HG02642 (cell line): ENCODE measurements around the gene TMEM204.

Experiments
- ATAC-seq: cut with Tn5 transposase; IDR thresholded peaks from one replicate; pipeline ENCODE4 v1.9.1; 2021; ENCODE audit warnings: mild to moderate bottlenecking; ENCODE audit not compliant: unreplicated experiment, poor library complexity

The TMEM204 gene

DNA sequence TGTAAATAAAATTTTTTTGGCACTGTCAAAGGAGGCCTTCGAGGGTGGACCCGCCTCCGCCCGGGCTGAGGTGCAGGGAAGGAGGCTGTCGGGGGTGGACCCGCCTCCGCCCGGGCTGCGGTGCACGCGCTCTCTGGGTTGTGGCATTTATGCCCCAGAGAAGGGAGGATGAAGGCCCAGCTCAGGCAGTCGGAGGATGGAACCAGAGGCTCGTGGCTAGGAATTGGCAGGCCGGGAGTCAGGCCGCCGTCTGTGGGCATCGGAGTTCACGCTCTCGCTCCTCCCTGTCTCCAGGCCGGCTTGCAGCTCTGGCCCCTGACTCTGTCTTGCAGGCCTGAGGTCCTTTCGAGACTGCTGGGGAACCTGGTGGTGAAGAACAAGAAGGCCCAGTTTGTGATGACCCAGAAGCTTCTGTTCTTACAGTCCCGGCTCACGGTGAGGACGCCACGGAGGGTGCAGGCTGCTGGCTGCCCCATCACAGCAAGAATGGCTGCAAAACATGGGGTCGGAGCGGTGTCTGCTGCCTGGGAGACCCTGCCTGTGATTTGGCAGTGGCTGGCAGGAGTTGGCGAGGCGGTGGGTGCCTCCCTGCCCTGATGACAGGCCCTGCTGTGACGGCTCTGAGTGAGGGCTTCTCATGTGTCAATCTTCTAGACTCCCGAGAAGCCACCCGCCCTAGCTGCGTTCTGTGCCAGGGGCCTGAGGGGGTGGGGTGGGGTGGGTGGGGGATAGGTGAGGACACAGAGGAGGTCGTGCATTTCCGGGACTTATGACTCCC is 34.4 kb upstream of the TMEM204 start:
- no peak for ATAC-seq

DNA sequence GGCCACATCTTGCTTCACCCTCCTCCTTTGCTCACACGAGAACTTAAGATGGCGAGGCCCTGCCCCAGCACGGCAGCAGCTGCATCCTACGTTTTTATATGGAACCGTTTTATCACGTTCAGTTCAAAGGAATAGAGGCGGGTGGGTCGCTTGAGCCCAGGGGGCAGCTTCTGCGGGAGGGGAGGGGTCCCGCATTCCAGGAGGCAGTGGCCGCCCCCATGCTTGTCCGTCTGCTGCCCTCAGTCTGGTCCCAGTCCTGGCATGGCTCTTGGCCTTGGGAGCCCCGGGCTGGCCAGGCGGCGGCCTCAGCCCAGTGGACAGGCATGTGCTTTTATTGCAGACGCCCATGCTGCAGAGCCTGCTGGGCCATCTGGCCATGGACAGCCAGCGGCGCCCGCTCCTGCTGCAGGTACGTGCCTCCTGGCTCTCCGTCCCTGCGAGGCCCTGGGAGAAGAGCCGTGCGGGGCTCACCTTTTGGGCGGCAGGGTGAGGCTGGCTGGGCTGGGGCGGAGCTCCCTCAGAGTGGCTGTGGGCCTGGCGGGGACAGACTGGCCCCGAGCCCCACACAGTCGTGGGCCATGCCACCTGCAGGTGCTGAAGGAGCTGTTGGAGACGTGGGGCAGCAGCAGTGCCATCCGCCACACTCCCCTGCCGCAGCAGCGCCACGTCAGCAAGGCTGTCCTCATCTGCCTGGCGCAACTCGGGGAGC is 33.6 kb upstream of the TMEM204 start:
- ATAC-seq = no peak

DNA sequence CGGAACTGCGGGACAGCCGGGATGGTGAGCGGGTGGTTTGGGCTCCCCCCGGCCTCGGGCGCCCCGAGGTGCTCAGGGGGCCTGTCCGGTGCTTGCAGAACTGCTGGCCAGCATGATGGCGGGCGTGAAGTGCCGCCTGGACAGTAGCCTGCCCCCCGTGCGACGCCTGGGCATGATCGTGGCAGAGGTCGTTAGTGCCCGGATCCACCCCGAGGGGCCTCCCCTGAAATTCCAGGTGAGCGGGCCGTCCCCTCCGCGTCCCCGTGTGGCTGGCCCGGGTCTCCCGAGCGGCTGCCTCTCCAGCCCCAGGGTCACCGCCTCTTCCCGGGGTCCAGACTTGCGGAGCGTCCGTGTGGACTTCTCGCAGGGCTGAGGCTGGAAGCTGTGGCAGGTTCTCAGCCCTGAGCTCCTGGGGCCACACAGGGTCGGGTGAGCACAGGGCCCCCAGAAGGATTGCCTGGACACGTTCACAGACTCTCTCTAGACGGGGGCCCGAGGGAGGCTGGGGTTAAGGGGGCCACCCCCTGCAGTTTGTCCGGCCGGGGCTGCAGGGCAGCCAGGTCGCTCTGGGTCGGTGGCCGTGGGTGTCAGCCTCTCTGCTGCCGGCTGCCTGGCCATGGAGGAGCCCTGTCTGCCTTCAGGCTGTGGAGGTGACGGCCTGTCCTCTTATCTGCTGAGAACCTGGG is 32.9 kb upstream of the TMEM204 start:
- ATAC-seq = no peak

DNA sequence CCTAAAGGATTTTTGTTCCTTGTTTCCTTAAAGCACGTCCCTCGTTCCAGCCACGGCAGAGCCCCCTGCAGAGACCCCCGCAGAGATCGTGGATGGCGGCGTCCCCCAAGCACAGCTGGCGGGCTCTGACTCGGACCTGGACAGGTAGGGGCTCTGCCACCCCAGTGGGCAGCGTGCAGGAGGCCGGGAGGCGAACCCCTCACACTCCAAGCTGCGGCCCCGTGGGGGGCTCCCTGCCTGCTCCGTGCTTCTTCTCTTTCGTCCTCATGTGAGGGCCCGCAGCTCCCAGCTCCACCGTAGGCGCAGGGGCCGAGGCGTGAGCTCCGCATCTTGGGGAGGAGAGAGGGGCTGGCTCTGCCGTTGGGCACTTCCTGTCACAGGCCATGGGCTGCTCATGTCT is 31.8 kb upstream of the TMEM204 start:
- no peak for ATAC-seq

DNA sequence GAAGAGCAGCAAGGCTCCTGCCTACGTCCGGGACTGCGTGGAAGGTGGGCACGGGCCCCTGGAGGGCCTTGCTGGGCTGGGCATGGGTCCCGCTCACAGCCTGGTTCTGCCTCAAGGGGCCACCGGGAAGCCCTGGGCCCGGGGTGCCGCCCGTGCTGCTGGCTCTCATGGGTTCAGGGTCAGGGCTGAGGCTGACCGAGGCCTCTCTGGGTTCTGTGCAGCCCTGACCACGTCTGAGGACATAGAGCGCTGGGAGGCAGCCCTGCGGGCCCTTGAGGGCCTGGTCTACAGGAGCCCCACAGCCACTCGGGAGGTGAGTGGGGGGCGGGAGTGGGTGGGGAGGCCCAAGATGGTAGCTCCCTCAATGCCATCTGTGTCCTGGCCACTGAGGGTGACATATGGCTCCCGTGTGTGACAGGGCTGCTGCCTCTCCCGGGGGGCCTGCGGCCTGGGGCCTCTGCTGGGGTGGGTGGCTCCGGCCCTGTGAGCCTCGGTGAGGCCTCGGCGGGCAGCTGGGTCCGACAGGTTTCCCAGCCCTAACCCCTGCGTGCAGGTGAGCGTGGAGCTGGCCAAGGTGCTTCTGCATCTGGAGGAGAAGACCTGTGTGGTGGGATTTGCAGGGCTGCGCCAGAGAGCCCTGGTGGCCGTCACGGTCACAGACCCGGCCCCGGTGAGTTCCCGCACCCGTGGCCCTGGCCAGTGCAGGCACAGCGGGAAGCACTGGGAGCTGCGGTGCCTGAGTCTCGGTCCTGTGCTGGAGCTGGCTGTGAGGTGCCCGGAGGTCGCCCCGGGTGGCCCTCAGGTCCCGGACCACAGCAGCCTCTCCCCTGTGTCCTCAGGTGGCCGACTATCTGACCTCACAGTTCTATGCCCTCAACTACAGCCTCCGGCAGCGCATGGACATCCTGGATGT is 31.1 kb upstream of the TMEM204 start:
- no peak for ATAC-seq

DNA sequence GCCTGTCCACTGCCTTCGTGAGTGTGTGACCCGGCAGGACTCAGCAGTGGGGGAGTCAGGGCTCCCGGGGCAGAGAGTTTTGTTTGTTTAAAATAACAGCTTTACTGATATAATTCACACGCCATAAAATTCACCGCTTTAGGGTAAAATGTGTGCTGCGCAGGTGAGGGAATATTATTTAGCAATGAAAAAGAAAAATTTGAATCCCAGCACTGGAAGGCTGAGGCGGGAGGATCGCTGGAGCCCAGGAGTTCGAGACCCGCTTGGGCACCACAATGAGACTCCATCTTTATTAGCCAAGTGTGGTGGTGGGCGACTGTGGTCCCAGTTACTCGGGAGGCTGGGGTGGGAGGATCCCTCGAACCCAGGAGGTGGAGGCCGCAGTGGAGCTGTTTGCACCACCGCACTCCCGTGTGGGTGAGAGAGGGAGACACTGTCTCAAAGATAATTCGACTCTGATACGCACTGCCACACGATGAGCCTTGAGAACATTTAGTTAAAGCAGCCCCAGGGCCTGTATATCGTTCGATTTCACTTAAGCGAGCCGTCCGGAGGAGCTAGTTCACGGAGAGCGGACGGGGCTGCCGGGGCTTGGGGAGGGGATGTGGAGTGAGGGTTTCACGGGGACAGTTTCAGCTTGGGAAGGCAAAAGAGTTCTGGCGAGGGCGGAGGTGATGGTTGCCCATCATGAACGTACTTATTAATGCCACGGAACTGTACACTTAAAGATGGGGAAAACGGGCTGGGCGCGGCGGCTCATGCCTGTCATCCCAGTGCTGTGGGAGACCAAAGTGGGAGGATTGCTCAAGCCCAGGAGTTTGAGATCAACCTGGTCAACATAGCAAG is 30.1 kb upstream of the TMEM204 start:
- ATAC-seq = no peak

DNA sequence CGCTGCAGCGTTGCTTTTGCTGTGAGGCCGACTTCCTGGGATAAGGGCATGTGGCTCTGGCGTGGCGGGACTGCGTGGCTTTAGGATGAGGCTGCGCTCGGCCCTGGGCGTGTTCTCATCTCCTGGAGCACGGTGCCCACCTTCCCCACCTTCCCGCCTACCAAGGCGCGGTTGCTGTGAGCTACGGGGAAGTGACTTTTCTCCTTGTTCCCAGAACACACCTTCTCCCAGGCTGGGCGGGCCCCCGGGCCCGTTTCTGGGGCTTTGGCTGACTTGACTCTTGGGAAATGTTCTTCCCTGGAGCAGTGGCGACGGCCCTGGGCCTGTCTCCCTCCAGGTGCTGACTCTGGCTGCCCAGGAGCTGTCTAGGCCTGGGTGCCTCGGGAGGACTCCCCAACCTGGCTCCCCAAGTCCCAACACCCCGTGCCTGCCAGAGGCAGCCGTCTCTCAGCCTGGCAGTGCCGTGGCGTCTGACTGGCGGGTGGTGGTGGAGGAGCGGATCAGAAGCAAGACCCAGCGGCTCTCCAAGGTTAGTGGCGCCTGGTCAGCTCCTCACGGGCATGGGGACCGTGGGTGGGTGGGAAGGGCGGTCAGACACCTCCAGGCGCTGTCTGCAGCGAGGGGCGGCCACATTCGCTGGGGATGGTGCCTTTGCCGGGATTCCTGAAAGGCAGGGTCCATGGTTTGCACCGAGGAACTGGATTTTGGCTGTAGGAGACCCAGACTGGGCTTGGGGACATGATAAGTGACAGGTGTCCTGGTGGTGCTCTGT is 28.2 kb upstream of the TMEM204 start:
- ATAC-seq = no peak

DNA sequence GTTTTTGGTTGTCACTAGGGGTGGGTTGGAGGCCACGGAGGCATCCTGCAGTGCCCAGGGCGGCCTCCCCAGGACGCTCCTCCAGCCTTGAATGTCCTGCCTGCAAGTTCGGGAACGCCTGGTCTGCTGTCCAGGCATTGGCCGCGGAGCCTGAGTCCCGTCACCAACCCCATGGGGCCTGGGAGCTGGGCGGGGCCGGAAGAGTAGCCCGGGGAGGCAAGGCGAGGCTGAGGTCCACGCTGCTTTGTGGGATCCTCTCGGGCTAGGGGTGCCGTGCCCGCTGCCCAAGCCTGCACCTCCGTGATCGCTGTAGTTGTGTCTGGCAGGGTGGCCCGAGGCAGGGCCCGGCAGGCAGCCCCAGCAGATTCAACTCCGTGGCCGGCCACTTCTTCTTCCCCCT is 27.6 kb upstream of the TMEM204 start:
- ATAC-seq = no peak

DNA sequence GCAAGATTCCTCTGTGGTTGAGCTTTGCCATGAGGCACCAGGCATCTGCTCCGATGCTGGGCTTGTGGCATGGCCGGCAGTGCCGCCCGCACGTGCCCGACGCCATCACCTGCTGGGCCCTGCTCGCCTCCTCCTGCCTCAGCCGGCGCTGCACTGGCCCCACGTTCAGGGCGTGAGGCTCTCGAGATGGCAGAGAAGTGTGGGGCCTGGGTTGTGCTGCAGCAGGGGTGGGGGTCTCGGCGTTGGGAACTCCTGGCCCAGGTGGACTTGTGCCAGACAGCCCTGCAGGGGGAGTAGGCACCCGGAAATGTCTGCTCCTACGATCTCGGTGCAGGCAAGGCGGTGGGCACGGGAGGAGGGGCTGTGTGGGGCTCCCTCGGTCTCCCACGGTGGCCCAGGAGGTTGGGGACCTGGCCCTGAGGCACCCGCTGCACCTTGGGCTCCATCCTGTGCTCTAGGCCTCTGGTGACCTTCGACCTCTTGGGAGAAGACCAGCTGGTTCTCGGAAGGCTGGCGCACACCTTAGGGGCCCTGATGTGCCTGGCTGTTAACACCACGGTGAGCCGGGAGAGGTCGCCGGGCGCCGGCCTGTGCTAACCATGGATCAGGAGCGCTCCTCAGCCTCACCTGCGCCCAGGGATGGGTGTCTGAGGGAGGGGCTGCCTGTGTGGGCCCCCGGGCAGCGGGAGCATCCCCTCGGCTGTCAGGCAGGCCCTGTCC is 26.8 kb upstream of the TMEM204 start:
- ATAC-seq = no peak

DNA sequence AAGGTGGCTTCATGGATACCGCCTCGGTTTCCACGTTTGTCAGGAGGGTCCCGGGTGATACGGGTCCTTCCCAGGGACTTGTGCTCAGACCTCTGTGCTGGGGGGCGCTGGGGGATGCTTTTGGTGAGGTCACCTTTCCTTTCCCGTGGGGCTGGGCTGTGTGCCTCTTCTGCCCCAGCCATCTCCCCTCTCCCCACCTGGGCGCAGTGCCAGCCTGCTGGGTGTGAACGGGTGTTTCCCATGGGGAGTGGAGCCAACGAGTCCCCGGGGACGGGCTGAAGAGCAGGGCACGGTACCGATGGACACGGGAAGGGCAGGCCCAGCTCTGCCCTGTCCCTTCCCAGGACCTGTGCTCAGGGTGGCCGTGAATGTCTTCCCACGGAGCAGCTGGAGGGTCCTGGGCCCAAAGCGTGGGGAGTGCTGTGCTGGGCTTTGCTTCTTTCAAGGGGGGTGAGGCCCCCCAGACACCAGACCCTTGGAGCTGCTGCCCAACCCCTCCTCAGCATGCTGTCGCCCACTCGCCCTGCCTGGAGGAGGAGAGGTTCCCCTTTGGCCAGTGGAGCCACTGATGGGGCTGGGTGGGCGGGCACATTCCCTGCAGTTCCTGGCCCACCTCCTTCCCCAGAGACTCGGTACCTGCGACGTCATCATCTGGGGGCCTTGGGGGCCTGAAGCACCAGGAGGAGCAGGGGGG is 24.8 kb upstream of the TMEM204 start:
- ATAC-seq = no peak

DNA sequence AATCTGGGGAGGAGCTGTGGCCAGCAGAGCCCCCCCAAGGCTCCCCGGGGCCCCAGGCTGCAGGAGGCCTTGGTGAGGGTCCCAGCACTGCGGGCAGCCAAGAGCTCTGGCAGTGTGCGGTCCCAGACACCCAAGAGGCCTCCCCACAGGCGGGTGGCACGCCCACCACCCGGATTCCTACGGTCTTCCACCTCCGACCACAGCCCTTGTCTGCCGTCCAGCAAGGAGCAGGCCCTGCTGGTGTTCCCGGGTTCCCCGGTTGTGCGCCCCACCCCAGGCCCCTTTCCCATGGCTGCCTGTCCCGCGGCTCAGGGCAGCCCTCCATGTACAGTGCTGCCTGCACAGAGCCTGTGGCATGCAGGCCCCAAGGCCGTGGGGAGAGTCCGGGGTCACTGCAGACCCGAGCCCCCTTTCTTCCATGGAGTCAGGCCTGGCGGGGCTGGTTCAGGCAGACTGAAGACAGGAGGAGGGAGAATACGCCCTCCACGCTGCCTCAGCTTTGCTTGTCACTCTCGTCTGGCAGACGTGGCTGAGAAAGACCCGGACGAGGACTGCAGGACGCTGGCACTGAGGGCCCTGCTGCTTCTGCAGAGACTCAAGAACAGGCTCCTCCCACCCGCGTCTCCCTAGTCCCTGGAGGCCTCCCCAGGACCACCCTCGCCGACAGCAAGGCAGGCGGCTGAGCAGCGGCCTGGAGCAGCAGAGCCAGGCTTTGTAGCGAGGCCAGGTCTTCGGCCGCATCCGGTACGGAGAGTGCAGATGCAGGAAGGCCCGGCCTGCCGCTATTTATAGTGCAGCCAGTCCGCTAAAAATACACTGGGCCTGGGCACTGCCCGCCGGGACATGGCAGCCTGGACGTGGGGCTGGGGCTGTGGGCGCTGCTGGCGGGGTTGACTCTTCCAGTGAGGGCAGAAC is 23.9 kb upstream of the TMEM204 start:
- no peak for ATAC-seq

DNA sequence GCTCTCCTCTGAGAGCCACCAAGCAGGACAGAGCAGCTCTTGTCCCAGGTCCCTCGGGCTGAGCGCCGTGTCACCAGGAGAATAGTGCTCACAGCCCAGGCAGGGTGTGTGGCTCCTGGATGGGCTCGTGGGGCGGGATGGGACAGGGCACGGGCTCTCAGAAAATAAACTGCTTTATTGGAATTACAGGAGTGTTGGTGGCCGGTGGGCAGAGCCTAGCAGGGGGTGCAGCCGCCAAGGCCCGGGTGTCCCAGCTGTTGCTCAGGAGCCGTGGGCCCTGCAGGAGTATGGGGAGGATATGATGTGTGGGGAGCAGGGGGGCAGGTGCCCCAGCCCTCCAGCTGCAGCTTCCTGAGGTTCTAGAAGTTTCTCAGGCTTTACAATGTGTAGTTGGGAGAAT is 23.2 kb upstream of the TMEM204 start:
- no peak for ATAC-seq

DNA sequence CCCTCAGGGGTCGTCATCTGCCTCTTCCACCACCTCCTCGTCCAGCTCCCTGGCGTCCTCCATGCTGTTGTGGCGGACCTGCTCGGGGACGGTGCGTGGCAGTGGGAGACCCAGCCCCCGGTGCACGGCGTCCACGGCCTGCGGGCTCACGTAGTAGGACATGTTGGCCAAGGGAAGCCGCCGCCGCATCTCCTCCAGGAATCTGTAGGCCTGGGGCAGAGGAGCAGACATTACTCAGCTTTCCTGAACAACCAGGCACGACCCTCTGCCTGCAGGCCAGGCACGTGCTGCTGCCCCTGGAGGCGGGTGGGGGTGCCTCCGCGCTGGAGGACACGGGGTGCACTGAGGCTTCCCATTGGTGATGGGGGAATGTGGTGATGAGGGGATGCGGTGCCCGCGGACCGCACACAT is 22.5 kb upstream of the TMEM204 start:
- no peak for ATAC-seq

DNA sequence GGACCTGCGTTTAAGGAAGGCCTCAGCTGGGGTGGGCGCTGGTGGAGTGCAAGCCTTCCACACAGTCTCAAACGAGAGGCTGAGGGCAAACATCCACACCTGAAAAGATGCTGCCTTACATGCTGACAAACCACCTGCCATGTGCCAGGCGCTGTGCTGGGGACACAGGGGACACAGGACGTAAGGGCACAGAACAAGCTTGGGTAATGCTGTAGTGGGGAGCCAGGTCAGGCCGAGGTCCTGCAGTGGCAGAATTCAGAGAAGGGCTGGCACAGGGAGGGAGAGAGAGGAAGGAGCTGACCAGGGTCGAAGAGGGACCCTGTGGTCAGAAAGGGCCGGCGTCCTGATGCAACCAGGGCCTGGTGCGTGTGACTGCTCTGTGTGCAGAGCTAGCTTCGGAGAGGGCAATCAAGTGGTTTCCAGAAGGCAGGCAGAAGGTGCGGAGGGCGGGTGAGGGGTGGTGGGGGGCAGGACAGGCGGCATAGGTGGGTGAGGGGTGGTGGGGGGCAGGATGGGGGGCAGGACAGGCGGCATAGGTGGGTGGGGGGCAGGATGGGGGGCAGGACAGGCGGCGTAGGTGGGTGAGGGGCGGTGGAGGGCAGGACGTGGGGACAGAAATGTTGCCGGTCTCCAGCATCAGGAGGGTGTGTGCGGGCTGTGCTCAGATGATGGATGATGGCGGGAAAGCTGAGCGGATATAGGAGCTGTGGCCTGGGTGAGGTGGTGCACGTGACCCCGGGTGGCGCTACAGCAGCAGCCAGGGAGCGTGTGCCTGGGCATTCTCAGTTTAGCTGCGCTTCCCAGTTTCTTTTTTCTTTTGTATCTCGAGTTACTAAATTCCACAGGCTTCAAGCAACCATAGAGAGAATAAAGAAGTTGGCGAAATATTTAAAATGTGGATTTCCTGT is 21.6 kb upstream of the TMEM204 start:
- ATAC-seq = no peak

DNA sequence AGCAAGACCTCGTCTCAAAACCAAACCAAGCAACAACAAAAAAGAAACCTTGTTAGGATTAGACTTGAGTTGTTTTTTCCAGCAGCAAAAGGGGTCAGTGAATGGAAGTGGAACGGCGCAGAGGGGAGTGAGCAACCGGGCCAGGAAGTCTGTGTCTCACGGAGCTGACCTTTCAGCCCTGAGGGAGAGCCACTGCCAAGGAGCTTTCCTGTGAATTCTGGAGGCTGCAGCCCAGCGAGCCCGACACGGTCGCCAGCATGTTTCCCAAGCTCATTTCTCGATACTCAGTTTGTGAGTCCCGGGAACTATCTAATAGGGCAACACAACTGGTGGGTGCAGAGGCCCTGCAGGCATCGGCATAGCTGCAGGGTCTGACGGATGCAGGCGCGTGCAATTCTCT is 20.7 kb upstream of the TMEM204 start:
- ATAC-seq = no peak

DNA sequence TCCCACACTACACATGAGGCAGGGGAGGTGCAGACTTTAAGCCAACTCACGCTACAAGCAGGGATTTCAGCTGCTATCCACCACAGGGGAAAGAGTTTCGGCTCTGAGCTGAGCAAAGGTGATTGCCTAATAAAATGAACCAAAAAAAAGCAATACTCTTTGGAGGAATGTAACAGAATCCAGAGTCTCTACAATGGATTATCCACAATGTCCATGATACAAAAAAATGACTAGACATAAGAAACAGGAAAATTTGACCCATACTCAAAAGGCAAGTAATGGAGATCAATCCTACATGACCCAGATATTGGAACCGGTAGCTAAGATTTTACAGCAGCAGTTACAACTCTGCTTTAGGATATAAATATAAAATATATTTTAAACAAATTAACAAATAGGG is 19.0 kb upstream of the TMEM204 start:
- ATAC-seq = no peak
